CD4-positive, alpha-beta T cell (primary cell): Measurements from ENCODE around the gene INSR. TPM values are rescaled to one million over a fixed set of nuclear protein-coding genes. Genes with fewer than 3 reads are reported as not detected.
A peak's percentile ranks its signal among the peaks of the same experiment; 100 is the strongest.

Experiments
- ATAC-seq: fragments of 200-7000 bp; cut with Tn5 transposase; one replicate; pipeline ENCODE4 v1.10.0; 2022; ENCODE audit warnings: mild to moderate bottlenecking; ENCODE audit not compliant: poor library complexity
- CTCF ChIA-PET: fragments of 350-600 bp; sonication (Branson Sonifier 250); formaldehyde crosslinking; loops from one replicate; lab custom pipeline; 2021; ENCODE audit warnings: antibody characterized with exemption, inconsistent platforms; lab: Charles Lee
- POLR2A ChIA-PET: fragments of 350-600 bp; sonication (Branson Sonifier 250); formaldehyde crosslinking; loops from one replicate; lab custom pipeline; 2021; ENCODE audit warnings: antibody characterized with exemption, inconsistent platforms; lab: Charles Lee
- DNase-seq, 14 experiments: peaks; one replicate each; pipeline ENCODE4 v3.0.0-alpha.2; 2013 to 2020; ENCODE audit warnings: mixed read lengths in 2 of 14
- H3K27ac ChIP-seq, 2 donors: one replicate each; pipeline versions ENCODE4 v1.5.1 to v1.7.0; 2013; ENCODE audit warnings: low read length in 2 of 2, low read depth in 1 of 2, mild to moderate bottlenecking in 1 of 2
- H3K27me3 ChIP-seq, 2 experiments: 1 replicate in 1 of 2; 2 replicates in 1 of 2; pipeline versions ENCODE4 v1.6.1 to v1.7.0; 2013; ENCODE audit warnings: low read length in 2 of 2, control low read depth in 1 of 2, mild to moderate bottlenecking in 1 of 2, moderate library complexity in 1 of 2; ENCODE audit not compliant: insufficient read depth in 2 of 2, control insufficient read depth in 1 of 2
- H3K36me3 ChIP-seq: one replicate; pipeline ENCODE4 v1.6.1; 2013; ENCODE audit warnings: low read length, control low read depth; ENCODE audit not compliant: insufficient read depth
- H3K4me1 ChIP-seq: one replicate; pipeline ENCODE4 v1.6.1; 2013; ENCODE audit warnings: low read length, control low read depth; ENCODE audit not compliant: insufficient read depth
- H3K4me3 ChIP-seq: one replicate; pipeline ENCODE4 v1.5.1; 2013; ENCODE audit warnings: mild to moderate bottlenecking, low read length, moderate library complexity
- H3K9me3 ChIP-seq, 2 experiments: 1 replicate in 1 of 2; 2 replicates in 1 of 2; pipeline versions ENCODE4 v1.6.1 to v1.7.0; 2013; ENCODE audit warnings: low read length in 2 of 2, mild to moderate bottlenecking in 2 of 2, control low read depth in 1 of 2, moderate library complexity in 1 of 2; ENCODE audit not compliant: control insufficient read depth in 1 of 2, insufficient read depth in 1 of 2
- H3K27ac Mint-ChIP-seq: one replicate; pipeline ENCODE4 v1.8.0; 2020; ENCODE audit warnings: mixed read lengths
- H3K27me3 Mint-ChIP-seq: one replicate; pipeline ENCODE4 v1.8.0; 2021; ENCODE audit warnings: mixed read lengths
- H3K36me3 Mint-ChIP-seq: one replicate; pipeline ENCODE4 v1.8.0; 2021; ENCODE audit warnings: low read depth, mixed read lengths
- H3K4me1 Mint-ChIP-seq: one replicate; pipeline ENCODE4 v1.8.0; 2021; ENCODE audit warnings: low read depth, mixed read lengths
- H3K4me3 Mint-ChIP-seq: one replicate; pipeline ENCODE4 v1.8.0; 2020; ENCODE audit warnings: mild to moderate bottlenecking, mixed read lengths
- H3K9me3 Mint-ChIP-seq: one replicate; pipeline ENCODE4 v1.8.0; 2020; ENCODE audit warnings: mixed read lengths
- intact Hi-C, 2 experiments: fragments of 100-400 bp; cut with DNase I in 1 of 2; cut with micrococcal nuclease in 1 of 2; formaldehyde crosslinking; loops; one replicate each; pipeline versions ENCODE4 v1.15.1 to v1.9.0; 2023 to 2025; cut with DNase I, micrococcal nuclease
- total RNA-seq, 174 experiments: library from RNA in 2 of 174; stranded (reverse) in 2 of 174; gene quantifications; one replicate each; pipeline ENCODE4 v1.2.3 and lab custom pipeline; 2021 to 2026
- TF ChIP-seq, protein P1 (sequence below): fragments of 200-600 bp; IDR thresholded peaks from one replicate; pipeline ENCODE4 v1.8.0; 2022; ENCODE audit warnings: antibody characterized with exemption, mild to moderate bottlenecking

The INSR gene
- total RNA-seq, 2 experiments from 2014 or later, result 1.8 to 3.0 TPM

DNA sequence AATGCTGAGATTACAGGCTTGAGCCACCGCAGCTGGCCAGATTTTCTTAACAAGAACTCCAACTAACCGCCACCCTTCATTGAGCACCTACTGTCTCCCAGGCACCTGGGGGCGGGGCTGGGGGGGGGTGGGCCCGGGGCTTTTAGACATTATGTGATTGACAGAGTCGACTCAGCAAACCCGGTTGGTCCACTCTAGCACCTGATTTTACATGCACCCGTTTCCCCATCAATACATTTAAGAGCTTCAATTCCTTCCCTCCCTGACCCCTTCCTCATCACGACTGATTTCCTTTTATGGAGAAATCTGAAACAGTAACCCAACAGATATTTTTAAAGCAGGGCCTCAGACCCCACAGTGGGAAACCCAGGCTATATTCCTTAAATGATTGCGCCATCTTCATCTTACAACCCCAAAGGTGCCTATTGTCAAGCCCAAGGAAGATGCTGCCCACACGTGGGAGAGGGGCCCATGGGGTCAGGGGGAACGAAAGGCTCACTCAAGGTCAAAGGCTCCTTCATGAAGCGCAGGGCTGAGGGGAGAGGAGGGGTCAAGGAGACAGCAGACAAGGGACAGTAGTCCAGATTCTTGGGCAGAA is 1.8 kb downstream of the INSR start:
- Mint-ChIP-seq H3K27ac (no peak overlapping the region), H3K9me3 (no peaks in the 10 kb centered on the region), H3K36me3 (no peaks in the 10 kb centered on the region), H3K4me1 (peaks cover 19% of the 10 kb centered on the region), H3K4me3 (peak overlapping the region; percentile 86), H3K27me3 (peaks cover 37% of the 10 kb centered on the region)
- Histone ChIP-seq H3K4me1 (peaks cover 16% of the 10 kb centered on the region), H3K4me3 (no peak overlapping the region), H3K27ac (no peak overlapping the region), H3K27me3 (peaks cover 14 to 23% of the 10 kb centered on the region in 2 experiments), H3K9me3 (no peaks in the 10 kb centered on the region), H3K36me3 (no peaks in the 10 kb centered on the region)
- ATAC-seq (no peak), DNase-seq (no peak)
- intact Hi-C loops, result no loop called here
- TF ChIP-seq, protein P1, sequence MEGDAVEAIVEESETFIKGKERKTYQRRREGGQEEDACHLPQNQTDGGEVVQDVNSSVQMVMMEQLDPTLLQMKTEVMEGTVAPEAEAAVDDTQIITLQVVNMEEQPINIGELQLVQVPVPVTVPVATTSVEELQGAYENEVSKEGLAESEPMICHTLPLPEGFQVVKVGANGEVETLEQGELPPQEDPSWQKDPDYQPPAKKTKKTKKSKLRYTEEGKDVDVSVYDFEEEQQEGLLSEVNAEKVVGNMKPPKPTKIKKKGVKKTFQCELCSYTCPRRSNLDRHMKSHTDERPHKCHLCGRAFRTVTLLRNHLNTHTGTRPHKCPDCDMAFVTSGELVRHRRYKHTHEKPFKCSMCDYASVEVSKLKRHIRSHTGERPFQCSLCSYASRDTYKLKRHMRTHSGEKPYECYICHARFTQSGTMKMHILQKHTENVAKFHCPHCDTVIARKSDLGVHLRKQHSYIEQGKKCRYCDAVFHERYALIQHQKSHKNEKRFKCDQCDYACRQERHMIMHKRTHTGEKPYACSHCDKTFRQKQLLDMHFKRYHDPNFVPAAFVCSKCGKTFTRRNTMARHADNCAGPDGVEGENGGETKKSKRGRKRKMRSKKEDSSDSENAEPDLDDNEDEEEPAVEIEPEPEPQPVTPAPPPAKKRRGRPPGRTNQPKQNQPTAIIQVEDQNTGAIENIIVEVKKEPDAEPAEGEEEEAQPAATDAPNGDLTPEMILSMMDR, result no peak
- ChIA-PET POLR2A (no interaction called here), CTCF (interaction anchor here (0.6 kb wide), 1 partner anchor 98 kb away, joined by 3 read pairs; no protein-coding TSS in a partner anchor)

DNA sequence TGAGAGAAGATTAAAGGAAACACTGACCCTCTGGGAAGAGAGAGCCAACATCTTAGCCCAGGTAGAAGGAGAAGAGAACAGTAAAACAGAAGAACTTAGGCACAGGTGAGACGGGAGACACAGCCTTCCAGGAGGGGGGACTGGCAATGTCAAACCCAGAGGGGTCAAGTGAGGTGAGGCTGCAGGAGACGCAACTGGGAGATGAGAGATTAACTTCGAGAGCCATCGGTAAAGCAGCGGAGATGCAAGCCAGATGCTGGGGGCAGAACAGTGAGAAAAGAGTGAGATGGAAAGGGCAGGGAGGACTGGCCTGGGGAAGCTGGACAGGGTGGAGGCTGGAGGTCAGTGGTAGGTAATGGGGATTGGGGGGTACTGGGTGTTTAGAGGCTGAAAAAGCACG is 5.2 kb downstream of the INSR start:
- POLR2A ChIA-PET, result no interaction called here
- Mint-ChIP-seq H3K4me3 (no peak overlapping the region), H3K27me3 (peaks cover 15% of the 10 kb centered on the region), H3K27ac (no peak overlapping the region), H3K36me3 (no peaks in the 10 kb centered on the region), H3K4me1 (peaks cover 13% of the 10 kb centered on the region), H3K9me3 (no peaks in the 10 kb centered on the region)
- no peak for ATAC-seq
- Histone ChIP-seq H3K27me3 (peaks cover 5 to 6% of the 10 kb centered on the region in 2 experiments), H3K9me3 (no peaks in the 10 kb centered on the region), H3K36me3 (no peaks in the 10 kb centered on the region), H3K4me3 (no peak overlapping the region), H3K27ac (no peak overlapping the region), H3K4me1 (peaks cover 6% of the 10 kb centered on the region)
- no peak for DNase-seq
- TF ChIP-seq, protein P1, result no peak
- CTCF ChIA-PET, result no interaction called here
- intact Hi-C loops, result no loop called here

DNA sequence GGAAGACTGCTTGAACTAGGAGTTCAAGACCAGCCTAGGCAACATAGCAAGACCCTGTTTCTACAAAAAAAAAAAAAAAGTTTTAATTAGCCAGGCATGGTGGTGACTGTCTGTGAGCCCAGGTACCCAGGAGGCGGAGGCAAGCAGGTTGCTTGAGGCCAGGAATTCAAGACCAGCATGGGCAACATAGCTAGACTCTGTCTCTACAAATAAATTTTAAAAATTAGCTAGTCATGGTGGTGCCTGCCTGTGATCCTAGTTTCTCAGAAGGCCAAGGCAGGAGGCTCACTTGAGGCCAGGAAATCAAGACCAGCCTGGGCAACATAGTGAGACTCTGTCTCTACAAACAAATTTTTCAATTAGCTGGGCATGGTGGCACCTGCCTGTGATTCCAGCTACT is 6.1 kb downstream of the INSR start:
- Histone ChIP-seq H3K9me3 (no peaks in the 10 kb centered on the region), H3K27ac (no peak overlapping the region), H3K36me3 (no peaks in the 10 kb centered on the region), H3K4me3 (no peak overlapping the region), H3K27me3 (peaks cover 3 to 4% of the 10 kb centered on the region in 2 experiments), H3K4me1 (peaks cover 2% of the 10 kb centered on the region)
- H3K4me3 Mint-ChIP-seq, result no peak overlapping the region
- TF ChIP-seq, protein P1, result no peak
- peaks cover 12% of the 10 kb centered on the region for H3K4me1 Mint-ChIP-seq
- ChIA-PET CTCF (interaction anchor here (0.7 kb wide), 1 partner anchor 24 kb away, joined by 3 read pairs; no protein-coding TSS in a partner anchor), POLR2A (no interaction called here)
- no peaks in the 10 kb centered on the region for H3K36me3 Mint-ChIP-seq
- DNase-seq (no peak), ATAC-seq (no peak)
- H3K27me3 Mint-ChIP-seq, result peaks cover 15% of the 10 kb centered on the region
- H3K27ac Mint-ChIP-seq, result no peak overlapping the region
- no peaks in the 10 kb centered on the region for H3K9me3 Mint-ChIP-seq
- intact Hi-C loops, result no loop called here
